Measurements from ENCODE around the gene LY6G6F. TPM values are rescaled to one million over a fixed set of nuclear protein-coding genes. Genes with fewer than 3 reads are reported as not detected.

LY6G6F gene
- total and polyA plus RNA-seq, 2 experiments from 2014 or later, result not detected

- Histone ChIP-seq H3K4me3 (peak overlapping the region; percentile 3), H3K27me3 (no peaks in the 10 kb centered on the region), H3K36me3 (peaks cover 6% of the 10 kb centered on the region), H3K4me1 (ENCODE audit: low read depth) (peaks cover 31% of the 10 kb centered on the region), H3K9me3 (ENCODE audit: low read depth) (no peaks in the 10 kb centered on the region), H3K27ac (peak overlapping the region; percentile 87)
- peak; percentile 29 for TF ChIP-seq CTCF (IDR thresholded peaks at IDR 0.05; ENCODE audit: low read depth, low read length)
- DNase-seq (ENCODE audit: low read depth in 1 of 2, low spot score in 1 of 2), result peak; percentile 24 to 92
Measured at GRCh38 chr6:31737991-31738979, 31.6 kb downstream of the LY6G6F start.

DNA sequence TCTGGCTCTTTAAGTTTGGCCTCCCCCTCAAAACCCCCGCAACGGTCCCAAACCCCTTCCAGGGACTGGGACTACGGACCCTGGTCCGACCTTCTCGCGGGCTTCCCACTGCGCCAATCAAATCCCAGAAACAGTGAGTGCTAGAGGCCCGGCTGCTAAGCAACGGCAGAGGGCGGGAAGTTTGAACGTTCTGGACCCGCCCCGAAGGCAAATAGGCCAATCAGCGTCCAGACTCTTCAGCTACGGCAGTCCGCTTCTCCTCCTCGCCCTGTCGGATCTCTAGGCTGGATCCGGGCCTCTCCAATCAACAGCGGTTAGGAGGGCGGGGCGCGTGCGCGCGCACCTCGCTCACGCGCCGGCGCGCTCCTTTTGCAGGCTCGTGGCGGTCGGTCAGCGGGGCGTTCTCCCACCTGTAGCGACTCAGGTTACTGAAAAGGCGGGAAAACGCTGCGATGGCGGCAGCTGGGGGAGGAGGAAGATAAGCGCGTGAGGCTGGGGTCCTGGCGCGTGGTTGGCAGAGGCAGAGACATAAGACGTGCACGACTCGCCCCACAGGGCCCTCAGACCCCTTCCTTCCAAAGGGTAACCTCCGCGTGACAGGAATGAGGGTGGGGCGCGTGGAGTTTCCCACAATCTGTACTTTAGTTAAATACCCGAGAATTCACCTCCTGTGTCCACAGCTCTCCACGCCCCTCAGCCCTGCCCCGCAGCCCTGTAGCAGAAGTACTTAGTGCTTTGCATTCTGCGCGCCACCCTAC lies 33.2 kb downstream of the LY6G6F start, which contains the start of gene MSH5:
Gene MSH5 (plus strand): TSS at position 367 of the 758 bp plus-strand sequence. CDS start 462 bp downstream, outside the sequence.
- Histone ChIP-seq H3K4me1 (ENCODE audit: low read depth) (peaks cover 24% of the 10 kb centered on the region), H3K27me3 (no peaks in the 10 kb centered on the region)
- no peak for TF ChIP-seq CTCF (IDR thresholded peaks at IDR 0.05; ENCODE audit: low read depth, low read length)

DNA sequence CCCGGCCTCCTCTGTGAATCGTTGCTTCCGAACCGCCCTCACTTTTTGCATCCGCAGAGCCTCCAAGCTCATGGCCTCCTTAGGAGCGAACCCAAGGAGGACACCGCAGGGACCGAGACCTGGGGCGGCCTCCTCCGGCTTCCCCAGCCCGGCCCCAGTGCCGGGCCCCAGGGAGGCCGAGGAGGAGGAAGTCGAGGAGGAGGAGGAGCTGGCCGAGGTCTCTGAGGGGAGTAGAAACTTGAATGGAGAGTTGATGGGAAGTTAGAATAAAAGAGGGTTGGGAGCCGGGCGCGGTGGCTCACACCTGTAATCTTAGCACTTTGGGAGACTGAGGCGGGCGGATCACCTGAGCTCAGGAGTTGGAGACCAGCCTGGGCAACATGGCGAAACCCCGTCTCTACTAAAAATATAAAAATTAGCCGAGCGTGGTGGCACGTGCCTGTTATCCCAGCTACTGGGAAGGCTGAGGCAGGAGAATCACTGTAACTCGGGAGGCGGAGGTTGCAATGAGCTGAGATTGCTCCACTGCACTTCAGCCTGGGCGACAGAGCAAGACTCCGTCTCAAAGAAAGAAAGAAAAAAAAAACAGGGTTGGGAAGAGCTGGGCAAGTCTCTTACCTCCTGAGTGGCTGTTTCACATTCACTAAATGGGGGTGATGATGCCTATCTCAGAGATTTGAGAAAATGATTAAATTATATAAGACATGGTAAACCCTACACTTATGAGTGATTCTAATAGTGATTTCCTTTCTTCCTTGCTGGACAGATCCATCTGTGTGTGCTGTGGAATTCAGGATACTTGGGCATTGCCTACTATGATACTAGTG lies 33.9 kb downstream of the LY6G6F start:
- DNase-seq (ENCODE audit: low read depth in 1 of 2, low spot score in 1 of 2), result no peak
- Histone ChIP-seq H3K27me3 (no peaks in the 10 kb centered on the region), H3K4me3 (peak overlapping the region; percentile 55), H3K9me3 (ENCODE audit: low read depth) (no peaks in the 10 kb centered on the region), H3K4me1 (ENCODE audit: low read depth) (peaks cover 24% of the 10 kb centered on the region), H3K36me3 (no peaks in the 10 kb centered on the region), H3K27ac (no peak overlapping the region)
- TF ChIP-seq CTCF (IDR thresholded peaks at IDR 0.05; ENCODE audit: low read depth, low read length), result no peak

More for the DNA sequence above, 33.2 kb downstream of the LY6G6F start, which contains the start of gene MSH5:
- Histone ChIP-seq H3K9me3 (ENCODE audit: low read depth) (no peaks in the 10 kb centered on the region), H3K27ac (peak within 1 kb of the TSS; percentile 13), H3K4me3 (peak within 1 kb of the TSS; percentile 55), H3K36me3 (no peaks in the 10 kb centered on the region)
- peak; percentile 99 for DNase-seq (ENCODE audit: low read depth in 1 of 2, low spot score in 1 of 2)

- Histone ChIP-seq H3K4me1 (ENCODE audit: low read depth) (peaks cover 21% of the 10 kb centered on the region), H3K4me3 (no peak overlapping the region), H3K9me3 (ENCODE audit: low read depth) (no peaks in the 10 kb centered on the region), H3K27ac (no peak overlapping the region), H3K27me3 (no peaks in the 10 kb centered on the region), H3K36me3 (no peaks in the 10 kb centered on the region)
- no peak for DNase-seq (ENCODE audit: low read depth in 1 of 2, low spot score in 1 of 2)
- no peak for TF ChIP-seq CTCF (IDR thresholded peaks at IDR 0.05; ENCODE audit: low read depth, low read length)
Measured at GRCh38 chr6:31741815-31742214, 35.1 kb downstream of the LY6G6F start.

DNA sequence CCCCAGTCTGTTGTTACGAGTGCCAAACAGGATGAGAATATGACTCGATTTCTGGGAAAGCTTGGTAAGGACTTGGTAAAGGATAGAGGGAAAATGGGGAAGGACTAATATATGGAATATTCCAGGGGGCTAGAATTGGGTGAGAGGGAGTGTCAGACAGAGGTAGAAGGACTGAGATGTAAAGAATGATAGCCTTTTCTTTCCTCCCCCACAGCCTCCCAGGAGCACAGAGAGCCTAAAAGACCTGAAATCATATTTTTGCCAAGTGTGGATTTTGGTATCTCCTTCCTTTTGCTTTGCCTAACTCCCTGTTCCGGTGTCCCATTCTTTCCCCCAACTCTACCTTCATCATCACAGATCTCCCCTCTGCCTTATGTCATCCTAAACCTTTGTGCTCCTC lies 36.2 kb downstream of the LY6G6F start:
- Histone ChIP-seq H3K36me3 (no peaks in the 10 kb centered on the region), H3K4me1 (ENCODE audit: low read depth) (peaks cover 12% of the 10 kb centered on the region), H3K27ac (no peak overlapping the region), H3K9me3 (ENCODE audit: low read depth) (no peaks in the 10 kb centered on the region), H3K4me3 (no peak overlapping the region), H3K27me3 (no peaks in the 10 kb centered on the region)
- DNase-seq (ENCODE audit: low read depth in 1 of 2, low spot score in 1 of 2), result no peak
- TF ChIP-seq CTCF (IDR thresholded peaks at IDR 0.05; ENCODE audit: low read depth, low read length), result no peak

All from cardiac muscle cell (in vitro differentiated cells and primary cell).